Activated T-cell treated with anti-CD3 and anti-CD28 coated beads for 4 hours (primary cell): ENCODE data around the gene HUNK.

Source experiments
- DNase-seq: peaks from one replicate; pipeline ENCODE4 v3.0.0-alpha.2; 2020

Gene HUNK

GRCh38 chr21:31898933-31899630 is 26.3 kb downstream of the HUNK start:
- DNase-seq = no peak

DNA sequence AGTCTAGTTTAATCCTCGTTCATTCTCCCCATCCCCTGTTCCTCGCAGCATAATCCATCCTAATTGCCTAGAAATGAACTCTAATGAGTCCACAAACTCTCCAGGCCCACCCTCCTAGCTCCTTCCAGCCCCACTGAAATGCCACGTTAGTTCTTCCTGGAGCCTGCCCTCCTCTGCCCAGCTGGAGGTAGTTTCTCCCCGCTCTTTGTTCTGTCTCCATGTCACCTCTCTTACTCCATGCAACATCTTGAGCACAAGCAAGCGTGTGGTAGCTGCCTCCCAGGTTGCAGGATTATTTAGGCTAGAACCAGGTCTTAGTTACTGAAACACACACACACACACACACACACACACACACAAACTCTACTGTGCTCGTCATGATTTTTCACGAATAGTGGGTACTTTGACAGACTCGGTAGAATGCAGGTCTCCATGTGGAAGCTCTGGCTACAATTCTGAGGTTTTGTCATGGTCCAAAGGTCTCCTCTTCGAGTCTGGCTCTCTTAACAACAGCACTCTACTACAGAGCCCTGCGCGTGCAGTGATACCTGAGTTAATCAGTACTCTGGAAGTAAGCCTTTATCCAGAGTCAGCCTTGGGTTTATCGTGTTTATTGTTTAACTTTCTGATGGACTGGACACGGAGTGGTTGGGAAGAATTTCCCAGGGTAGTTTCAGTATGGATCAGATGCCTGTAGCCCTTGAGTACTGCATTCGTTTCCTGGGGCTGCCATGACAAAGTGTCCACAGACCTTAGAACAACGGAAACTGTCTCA is 27.5 kb downstream of the HUNK start:
- DNase-seq = no peak

- no peak for DNase-seq
These were observed 28.5 kb downstream of the HUNK start for GRCh38 chr21:31901315-31901714.

- no peak for DNase-seq
These were observed 29.6 kb downstream of the HUNK start for GRCh38 chr21:31902438-31902837.

- DNase-seq = no peak
These were observed 31.1 kb downstream of the HUNK start for GRCh38 chr21:31903896-31904295.

- DNase-seq = no peak
These were observed 33.0 kb downstream of the HUNK start for GRCh38 chr21:31905503-31906451.

- no peak for DNase-seq
These were observed 35.5 kb downstream of the HUNK start for GRCh38 chr21:31908106-31909031.

GRCh38 chr21:31909153-31910073 is 36.6 kb downstream of the HUNK start:
- no peak for DNase-seq

- DNase-seq = no peak
These were observed 37.3 kb downstream of the HUNK start for GRCh38 chr21:31910074-31910470.

DNA sequence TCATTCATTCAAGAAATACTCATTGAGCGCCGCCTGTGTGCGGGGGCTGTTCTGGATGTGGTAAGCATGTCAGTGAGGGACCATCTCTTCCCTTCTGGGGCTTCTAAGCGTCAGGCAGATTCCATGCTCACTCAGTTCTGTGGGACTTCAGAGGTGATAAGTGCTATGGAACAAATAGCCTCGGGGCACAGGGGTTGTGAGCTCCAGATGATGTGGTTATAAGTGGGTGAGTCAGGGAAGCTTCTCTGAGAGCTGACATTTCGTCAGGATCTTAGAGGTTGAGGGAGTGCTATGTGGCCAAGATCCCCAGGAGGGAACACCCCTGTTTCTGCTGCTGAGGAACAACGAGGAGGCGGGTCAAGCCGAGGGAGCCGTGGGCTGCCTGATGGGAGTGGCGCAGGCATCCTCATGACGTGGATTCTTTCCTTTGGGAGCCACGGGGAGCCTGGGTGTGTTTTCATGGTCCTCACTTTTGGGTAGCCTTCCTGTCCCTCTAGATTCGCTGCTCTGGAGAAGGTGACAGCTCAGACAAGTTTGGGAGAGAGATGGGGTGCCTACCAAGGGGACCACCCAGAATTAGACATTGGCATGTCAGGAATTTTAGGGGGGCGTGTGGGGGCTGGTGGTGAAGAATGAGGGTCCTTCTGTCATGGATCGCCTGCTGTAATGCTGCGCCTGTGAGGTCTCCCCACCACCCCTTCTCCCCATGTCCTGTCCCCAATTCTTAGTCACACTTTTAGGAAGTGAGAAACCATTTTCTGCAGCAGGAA is 38.5 kb downstream of the HUNK start:
- no peak for DNase-seq

- no peak for DNase-seq
These were observed 39.7 kb downstream of the HUNK start for GRCh38 chr21:31912501-31912900.

- DNase-seq = no peak
These were observed 40.4 kb downstream of the HUNK start for GRCh38 chr21:31913182-31913608.

DNA sequence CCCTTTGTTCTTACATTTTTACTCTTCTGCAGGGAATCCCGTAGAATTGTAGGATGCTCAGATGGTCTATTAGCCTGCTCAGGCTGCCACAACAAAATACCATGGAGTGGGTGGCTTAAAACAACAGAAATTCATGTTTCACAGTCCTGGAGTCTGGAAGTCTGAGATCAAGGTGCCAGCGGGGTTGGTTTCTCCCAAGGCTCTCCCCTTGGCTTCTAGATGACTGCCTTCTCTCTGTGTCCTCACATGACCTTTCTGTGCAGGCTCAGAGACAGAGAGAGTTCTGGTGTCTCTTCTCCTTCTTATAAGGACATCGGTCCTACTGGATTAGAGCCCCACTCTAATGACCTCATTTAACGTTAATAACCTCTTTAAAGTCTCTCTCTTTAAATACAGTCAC is 41.7 kb downstream of the HUNK start:
- DNase-seq = no peak

DNA sequence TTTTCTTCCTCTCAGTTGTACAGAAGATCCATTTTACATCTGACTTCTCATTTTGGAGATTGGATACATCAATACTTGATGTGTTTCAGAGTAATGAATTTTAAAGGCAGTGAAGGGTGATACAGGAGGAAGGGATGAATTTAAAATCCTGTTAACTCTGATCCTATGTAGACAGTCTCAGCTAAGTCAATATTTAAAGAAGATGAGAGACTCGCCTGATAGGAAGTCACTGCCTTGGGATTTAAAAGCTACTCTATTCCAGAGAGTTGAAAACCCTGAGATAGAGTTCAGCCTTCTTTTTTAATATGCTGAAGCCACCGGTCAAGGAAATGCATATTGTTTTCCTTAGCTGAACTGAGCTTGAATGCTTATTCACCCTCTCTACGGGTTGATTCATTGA is 42.7 kb downstream of the HUNK start:
- DNase-seq = no peak

GRCh38 chr21:31917108-31917507 is 44.3 kb downstream of the HUNK start:
- no peak for DNase-seq

DNA sequence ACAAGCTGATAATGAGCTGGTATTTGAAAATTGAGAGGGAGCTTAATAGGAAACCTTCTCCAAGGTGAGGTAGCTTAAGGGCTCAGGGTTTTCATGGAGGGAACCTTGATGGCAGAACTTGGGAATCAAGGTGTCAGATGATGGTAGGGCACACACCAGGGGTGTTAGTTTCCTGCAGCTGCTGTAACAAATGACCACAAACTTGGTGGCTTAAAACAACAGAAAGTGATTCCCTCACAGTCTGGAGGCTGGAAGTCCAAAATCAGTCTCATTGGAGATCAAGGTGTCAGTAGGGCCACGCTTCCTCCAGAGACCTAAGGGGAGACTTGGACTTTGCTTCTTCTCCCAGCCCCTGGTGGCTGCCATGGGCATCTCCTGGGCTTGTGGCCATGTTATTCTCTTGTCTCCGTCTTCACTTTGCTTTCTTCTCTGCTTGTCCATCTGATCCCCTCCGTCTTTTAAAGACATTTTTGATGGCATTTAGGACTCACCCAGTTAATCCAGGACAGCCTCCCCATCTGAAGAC is 45.5 kb downstream of the HUNK start:
- no peak for DNase-seq

GRCh38 chr21:31920275-31920674 is 47.5 kb downstream of the HUNK start:
- no peak for DNase-seq

DNA sequence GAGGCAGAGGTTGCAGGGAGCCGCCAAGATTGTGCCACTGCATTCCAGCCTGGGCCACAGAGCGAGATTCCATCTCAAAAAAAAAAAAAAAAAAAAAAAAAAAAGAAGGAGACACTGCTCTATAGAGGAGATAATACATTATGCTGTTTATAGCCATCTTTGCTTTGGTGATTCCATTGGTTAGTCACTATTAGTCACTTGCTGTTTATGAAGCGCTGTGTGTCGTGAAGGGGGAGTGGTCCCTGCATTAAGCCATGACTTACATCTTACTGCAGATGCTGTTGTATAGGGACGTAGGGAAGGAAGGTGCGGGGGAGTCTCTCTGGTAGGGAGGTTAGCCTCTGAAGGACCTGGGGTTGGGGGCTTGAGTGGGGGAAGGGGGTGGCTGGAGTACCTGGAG is 48.3 kb downstream of the HUNK start:
- DNase-seq = no peak

- no peak for DNase-seq
These were observed 50.1 kb downstream of the HUNK start for GRCh38 chr21:31922881-31923280.

DNA sequence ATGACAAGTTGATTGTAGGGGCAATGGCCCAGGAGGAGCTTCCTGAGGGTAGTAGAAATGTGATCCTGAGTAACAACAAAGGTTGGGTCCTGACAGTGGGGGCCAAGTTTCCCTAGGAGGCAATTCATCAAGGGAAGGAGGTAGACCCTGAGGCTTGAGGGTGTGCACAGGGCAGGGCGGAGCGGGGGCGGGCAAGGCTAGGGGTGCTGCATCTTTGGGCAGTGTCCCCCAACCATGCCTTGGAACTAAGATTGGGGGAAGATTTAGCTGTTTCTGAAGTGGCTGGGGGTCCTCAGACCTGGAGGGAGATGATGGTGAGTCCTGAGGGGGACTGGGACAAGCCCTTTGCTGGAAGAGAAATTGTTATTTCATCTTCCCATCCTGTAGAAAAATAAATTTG is 50.9 kb downstream of the HUNK start:
- DNase-seq = no peak
